TTC549 (cell line): ENCODE measurements around the gene ISCU.
"Not testable (repeated sequence)": the region's sequence is repeated elsewhere in the genome, so short reads cannot be mapped to it uniquely, and the experiment has no call there.

ENCODE experiments used
- FAIRE-seq: peaks from 2 replicates; lab custom pipeline; 2012; peaks lifted over from hg19 to GRCh38; lab: Jason Lieb, UNC

ISCU gene

GRCh38 chr12:108589028-108589839 is 26.8 kb downstream of the ISCU start:
- no peak for FAIRE-seq

- no peak for FAIRE-seq
Observed at GRCh38 chr12:108589840-108590229, 27.4 kb downstream of the ISCU start.

- FAIRE-seq, result not testable (repeated sequence)
Observed at GRCh38 chr12:108590463-108590862, 28.1 kb downstream of the ISCU start.

- FAIRE-seq, result no peak
Observed at GRCh38 chr12:108591267-108591980, 29.0 kb downstream of the ISCU start.

GRCh38 chr12:108592033-108592909 is 29.9 kb downstream of the ISCU start:
- FAIRE-seq, result no peak

- no peak for FAIRE-seq
Observed at GRCh38 chr12:108594323-108594903, 32.0 kb downstream of the ISCU start.

GRCh38 chr12:108594960-108595710 is 32.7 kb downstream of the ISCU start:
- no peak for FAIRE-seq

GRCh38 chr12:108595711-108596647 is 33.6 kb downstream of the ISCU start:
- FAIRE-seq, result no peak

- no peak for FAIRE-seq
Observed at GRCh38 chr12:108596854-108597558, 34.6 kb downstream of the ISCU start.

GRCh38 chr12:108597559-108598471 is 35.4 kb downstream of the ISCU start, which contains the start of gene TMEM119:
Gene TMEM119, minus strand, starts transcription at chr12:108598084. Its CDS starts 5,701 bp downstream, at chr12:108592383.
- no peak for FAIRE-seq

GRCh38 chr12:108598553-108599250 is 36.3 kb downstream of the ISCU start:
- FAIRE-seq, result no peak

GRCh38 chr12:108599541-108599940 is 37.1 kb downstream of the ISCU start:
- no peak for FAIRE-seq

- no peak for FAIRE-seq
Observed at GRCh38 chr12:108599948-108600701, 37.7 kb downstream of the ISCU start.

- FAIRE-seq, result no peak
Observed at GRCh38 chr12:108600702-108601007, 38.3 kb downstream of the ISCU start.

GRCh38 chr12:108602209-108602705 is 39.9 kb downstream of the ISCU start:
- no peak for FAIRE-seq

- no peak for FAIRE-seq
Observed at GRCh38 chr12:108602976-108603704, 40.7 kb downstream of the ISCU start.
